Esophagus muscularis mucosa (tissue), 4 donors: Measurements from ENCODE around the gene TMEM11. TPM values are rescaled to one million over a fixed set of nuclear protein-coding genes. Genes with fewer than 3 reads are reported as not detected.
"Not testable (repeated sequence)": the region's sequence is repeated elsewhere in the genome, so short reads cannot be mapped to it uniquely, and the experiment has no call there.

ENCODE experiments used
- DNase-seq: peaks from one replicate; pipeline ENCODE4 v3.0.0-alpha.2; 2017; ENCODE audit errors: extremely low spot score
- H3K27ac ChIP-seq, 4 donors: fragments of 200-600 bp; sonication (generic); replicated peaks in 1 of 4; 1 replicate in 3 of 4; 2 replicates in 1 of 4; pipeline ENCODE4 v1.5.1; 2016 to 2019; ENCODE audit warnings: mild to moderate bottlenecking in 1 of 4
- H3K27me3 ChIP-seq, 4 donors: fragments of 200-600 bp; sonication (generic); one replicate each; pipeline versions ENCODE4 v1.5.1 to v1.6.0; 2016 to 2019
- H3K36me3 ChIP-seq, 4 donors: fragments of 200-600 bp; sonication (generic); one replicate each; pipeline ENCODE4 v1.5.1; 2016 to 2019
- H3K4me1 ChIP-seq, 4 donors: fragments of 200-600 bp; sonication (generic); one replicate each; pipeline ENCODE4 v1.5.1; 2016 to 2019
- H3K4me3 ChIP-seq, 4 donors: fragments of 200-600 bp; sonication (generic); 1 replicate in 2 of 4; 2 replicates in 2 of 4; pipeline ENCODE4 v1.5.1; 2016 to 2019; ENCODE audit warnings: mild to moderate bottlenecking in 4 of 4, moderate library complexity in 1 of 4
- H3K9me3 ChIP-seq, 4 donors: fragments of 200-600 bp; sonication (generic); 1 replicate in 3 of 4; 2 replicates in 1 of 4; pipeline ENCODE4 v1.5.1; 2016 to 2019
- CTCF ChIP-seq, 3 experiments: fragments of 200-600 bp in 2 of 3; fragments of 450-650 bp in 1 of 3; sonication (generic) in 2 of 3; IDR thresholded peaks; one replicate each; pipeline ENCODE4 v1.5.1; 2017 to 2019; ENCODE audit warnings: antibody characterized with exemption in 3 of 3, mild to moderate bottlenecking in 2 of 3, moderate library complexity in 1 of 3
- EP300 ChIP-seq: sonication (generic); formaldehyde crosslinking; IDR thresholded peaks from one replicate; pipeline ENCODE4 v1.6.1; 2017; ENCODE audit warnings: antibody characterized with exemption
- POLR2A ChIP-seq: fragments of 450-650 bp; IDR thresholded peaks from one replicate; pipeline ENCODE4 v1.6.1; 2017; ENCODE audit warnings: antibody characterized with exemption, moderate library complexity, mild to moderate bottlenecking, low read depth
- POLR2AphosphoS5 ChIP-seq, 2 donors: sonication (generic); formaldehyde crosslinking; IDR thresholded peaks; one replicate each; pipeline ENCODE4 v1.6.1; 2017; ENCODE audit warnings: antibody characterized with exemption in 2 of 2
- whole genome bisulfite sequencing: methylation state at CpG from one replicate; pipeline ENCODE4 v1.1.5; 2018; 5-methylcytosine and 5-hydroxymethylcytosine counted together
- intact Hi-C: fragments of 100-400 bp; cut with DNase I; formaldehyde crosslinking; loops from one replicate; pipeline ENCODE4 v1.15.1; 2023
- total RNA-seq, 4 donors: library from RNA; depleted of rRNA; stranded (reverse); fragments of >200 nt; gene quantifications; one replicate each; pipeline versions ENCODE4 v1.1.0 to v1.2.1, GENCODE V29; 2016

Gene TMEM11
- total RNA-seq, 4 donors from 2014 or later = 24.1 to 31.0 (median 26.0) TPM

DNA sequence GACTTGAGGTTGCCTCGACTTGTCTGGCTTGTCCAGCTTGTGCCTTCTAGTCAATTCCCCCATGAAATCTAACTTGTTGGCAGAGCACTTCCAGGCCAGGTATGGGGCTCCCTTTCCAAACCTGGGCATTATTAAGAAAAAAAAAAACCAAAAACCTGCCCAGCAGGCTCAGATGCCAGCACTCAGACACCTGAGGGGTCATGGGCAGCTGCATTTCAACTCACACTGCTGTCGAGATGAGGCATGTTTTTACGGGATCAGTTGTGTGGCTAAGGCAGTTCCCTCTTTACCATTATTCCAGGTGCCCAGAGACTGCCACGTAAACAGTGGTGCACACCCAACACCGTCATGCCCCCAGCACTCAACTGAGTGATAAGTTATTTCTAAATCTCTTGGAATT, 17.8 kb downstream of the TMEM11 start:
- Histone ChIP-seq H3K4me1 (peaks cover 30 to 45% (median 45%) of the 10 kb centered on the region in 4 donors), H3K27me3 (no peaks in the 10 kb centered on the region), H3K4me3 (no peak overlapping the region), H3K36me3 (peaks cover 15 to 40% (median 29%) of the 10 kb centered on the region in 4 donors), H3K9me3 (no peaks in the 10 kb centered on the region), H3K27ac (no peak overlapping the region)
- 87% methylated on average over 4 of the region's 5 CpGs for WGBS
- intact Hi-C loops = no loop called here
- TF ChIP-seq EP300 (no peak), POLR2A (no peak), CTCF (IDR thresholded peaks at IDR 0.05) (no peak), POLR2AphosphoS5 (IDR thresholded peaks at IDR 0.05) (no peak)
- no peak for DNase-seq

- WGBS = 41% methylated on average over 5 of the region's 5 CpGs
- Histone ChIP-seq H3K36me3 (peaks cover 15 to 48% (median 34%) of the 10 kb centered on the region in 4 donors), H3K27ac (peak overlapping the region in 3 of 4 donors; percentile 23 to 40 (median 40)), H3K9me3 (no peaks in the 10 kb centered on the region), H3K27me3 (no peaks in the 10 kb centered on the region), H3K4me1 (peaks cover 16 to 40% (median 35%) of the 10 kb centered on the region in 4 donors), H3K4me3 (no peak overlapping the region)
- DNase-seq = no peak
- TF ChIP-seq POLR2AphosphoS5 (IDR thresholded peaks at IDR 0.05) (peak in 1 of 2 donors; percentile 52), CTCF (IDR thresholded peaks at IDR 0.05) (no peak), EP300 (no peak), POLR2A (no peak)
- intact Hi-C loops = no loop called here
Observed at GRCh38 chr17:21194703-21195102, 19.3 kb downstream of the TMEM11 start.

- peak overlapping the region in 3 of 4 donors; percentile 21 to 40 (median 23) for H3K27ac ChIP-seq
- H3K36me3 ChIP-seq = peaks cover 15 to 52% (median 37%) of the 10 kb centered on the region in 4 donors
- intact Hi-C loops = no loop called here
- H3K4me1 ChIP-seq = peaks cover 11 to 36% (median 31%) of the 10 kb centered on the region in 4 donors
- DNase-seq = no peak
- H3K9me3 ChIP-seq = no peaks in the 10 kb centered on the region
- H3K27me3 ChIP-seq = no peaks in the 10 kb centered on the region
- no peak for TF ChIP-seq POLR2A
- no peak for TF ChIP-seq EP300
- TF ChIP-seq CTCF (IDR thresholded peaks at IDR 0.05) = no peak
- no peak for TF ChIP-seq POLR2AphosphoS5 (IDR thresholded peaks at IDR 0.05)
- H3K4me3 ChIP-seq = no peak overlapping the region
- WGBS = 36% methylated on average over 8 of the region's 8 CpGs
Observed at GRCh38 chr17:21194226-21194625, 19.7 kb downstream of the TMEM11 start.

DNA sequence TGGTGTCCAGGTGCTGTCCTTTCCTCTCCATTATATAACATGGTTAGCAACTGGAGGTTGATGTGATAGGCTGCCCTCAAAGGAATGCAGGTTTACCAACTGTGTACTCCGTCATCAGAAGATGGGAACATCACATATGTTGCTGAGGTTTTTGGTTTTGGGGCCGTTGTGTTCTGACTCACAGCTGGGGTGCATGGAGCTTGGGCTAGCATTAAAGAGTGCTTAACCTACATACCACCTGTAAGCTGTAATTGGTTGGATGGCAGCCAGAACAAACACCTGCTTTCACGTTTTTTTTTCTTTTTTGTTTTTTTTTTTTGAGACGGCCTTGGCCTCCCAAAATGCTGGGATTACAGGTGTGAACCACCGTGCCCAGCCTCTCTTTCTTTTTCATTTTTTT, 20.9 kb downstream of the TMEM11 start:
- intact Hi-C loops = no loop called here
- Histone ChIP-seq H3K27me3 (no peaks in the 10 kb centered on the region), H3K9me3 (no peaks in the 10 kb centered on the region), H3K4me3 (no peak overlapping the region), H3K36me3 (peaks cover 9 to 57% (median 39%) of the 10 kb centered on the region in 4 donors), H3K4me1 (peaks cover 11 to 36% (median 31%) of the 10 kb centered on the region in 4 donors), H3K27ac (no peak overlapping the region)
- DNase-seq = no peak
- TF ChIP-seq CTCF (IDR thresholded peaks at IDR 0.05) = no peak
- TF ChIP-seq POLR2AphosphoS5 (IDR thresholded peaks at IDR 0.05) = no peak
- no peak for TF ChIP-seq EP300
- TF ChIP-seq POLR2A = no peak
- 75% methylated on average over 5 of the region's 5 CpGs for WGBS

DNA sequence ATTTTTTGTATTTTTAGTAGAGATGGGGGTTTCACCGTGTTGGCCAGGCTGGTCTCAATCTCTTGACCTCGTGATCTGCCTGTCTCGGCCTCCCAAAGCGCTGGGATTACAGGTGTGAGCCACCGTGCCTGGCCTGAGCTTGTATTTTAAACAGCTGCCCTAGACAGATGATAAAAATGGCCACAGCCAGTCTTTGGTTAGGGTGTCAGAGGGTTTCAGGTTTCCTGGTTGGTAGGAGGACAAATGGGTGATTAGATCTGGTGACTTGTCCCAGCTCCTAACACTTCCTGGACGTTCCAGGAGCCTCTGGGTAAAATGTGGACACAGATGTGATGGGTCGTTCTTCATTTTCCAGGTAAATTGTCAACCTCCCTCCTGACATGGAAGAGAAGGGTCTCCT, 21.5 kb downstream of the TMEM11 start:
- H3K4me3 ChIP-seq, H3K27me3 ChIP-seq, H3K9me3 ChIP-seq, intact Hi-C loops, DNase-seq, H3K27ac ChIP-seq: not testable (repeated sequence)
- Histone ChIP-seq H3K4me1 (peaks cover 11 to 36% (median 31%) of the 10 kb centered on the region in 4 donors), H3K36me3 (peaks cover 3 to 52% (median 33%) of the 10 kb centered on the region in 4 donors)
- WGBS = 98% methylated on average over 5 of the region's 7 CpGs
